Measurements from ENCODE around the gene NUP133.

Gene NUP133

DNA sequence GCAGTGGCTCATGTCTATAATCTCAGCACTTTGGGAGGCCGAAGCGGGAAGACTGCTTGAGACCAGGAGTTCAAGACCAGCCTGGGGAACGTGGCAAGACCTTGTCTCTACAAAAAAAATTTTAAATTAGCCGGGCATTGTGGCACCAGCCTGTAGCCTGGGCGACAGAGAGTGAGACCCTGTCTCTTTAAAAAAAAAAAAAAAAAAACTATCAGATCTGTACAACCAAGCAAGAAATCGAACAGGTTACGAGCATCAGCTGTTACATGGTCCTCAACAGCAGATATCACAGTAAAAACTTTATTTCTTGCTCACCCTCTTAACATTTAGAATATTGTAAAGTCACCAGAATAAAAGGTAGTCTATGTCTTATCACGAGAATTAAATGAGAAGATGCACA is 1.5 kb downstream of the NUP133 start:
- H3K27ac ChIP-seq, result no peak overlapping the region
- TF ChIP-seq, protein P1, sequence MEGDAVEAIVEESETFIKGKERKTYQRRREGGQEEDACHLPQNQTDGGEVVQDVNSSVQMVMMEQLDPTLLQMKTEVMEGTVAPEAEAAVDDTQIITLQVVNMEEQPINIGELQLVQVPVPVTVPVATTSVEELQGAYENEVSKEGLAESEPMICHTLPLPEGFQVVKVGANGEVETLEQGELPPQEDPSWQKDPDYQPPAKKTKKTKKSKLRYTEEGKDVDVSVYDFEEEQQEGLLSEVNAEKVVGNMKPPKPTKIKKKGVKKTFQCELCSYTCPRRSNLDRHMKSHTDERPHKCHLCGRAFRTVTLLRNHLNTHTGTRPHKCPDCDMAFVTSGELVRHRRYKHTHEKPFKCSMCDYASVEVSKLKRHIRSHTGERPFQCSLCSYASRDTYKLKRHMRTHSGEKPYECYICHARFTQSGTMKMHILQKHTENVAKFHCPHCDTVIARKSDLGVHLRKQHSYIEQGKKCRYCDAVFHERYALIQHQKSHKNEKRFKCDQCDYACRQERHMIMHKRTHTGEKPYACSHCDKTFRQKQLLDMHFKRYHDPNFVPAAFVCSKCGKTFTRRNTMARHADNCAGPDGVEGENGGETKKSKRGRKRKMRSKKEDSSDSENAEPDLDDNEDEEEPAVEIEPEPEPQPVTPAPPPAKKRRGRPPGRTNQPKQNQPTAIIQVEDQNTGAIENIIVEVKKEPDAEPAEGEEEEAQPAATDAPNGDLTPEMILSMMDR (conservative IDR thresholded peaks at IDR 0.05), result no peak
- TF ChIP-seq ZFX (IDR thresholded peaks at IDR 0.05), result no peak

GRCh38 chr1:229495782-229496181 is 12.4 kb downstream of the NUP133 start:
- TF ChIP-seq ZFX (IDR thresholded peaks at IDR 0.05), result no peak
- TF ChIP-seq, protein P1 (conservative IDR thresholded peaks at IDR 0.05), result no peak
- no peak overlapping the region for H3K27ac ChIP-seq

DNA sequence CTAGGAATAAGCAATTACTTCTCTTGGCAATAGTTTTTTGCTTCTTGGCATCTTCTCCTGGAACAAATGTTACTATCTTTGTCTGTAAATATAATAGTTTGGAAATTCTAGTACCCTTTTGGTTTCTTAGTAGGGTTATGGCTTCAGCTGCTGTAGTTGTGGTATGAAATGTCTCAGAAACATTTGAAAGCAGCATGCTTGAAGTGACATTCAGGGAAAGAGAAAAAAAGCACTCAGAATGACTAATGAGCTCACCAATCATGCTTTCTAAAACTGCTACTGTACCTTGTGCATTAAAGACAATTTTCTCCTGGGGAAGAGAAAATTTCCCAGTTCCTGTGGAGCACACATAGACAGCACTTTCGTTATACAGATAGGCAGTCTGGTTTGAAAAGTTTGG is 21.0 kb downstream of the NUP133 start:
- TF ChIP-seq, protein P1 (conservative IDR thresholded peaks at IDR 0.05), result no peak
- TF ChIP-seq ZFX (IDR thresholded peaks at IDR 0.05), result no peak
- H3K27ac ChIP-seq, result no peak overlapping the region

DNA sequence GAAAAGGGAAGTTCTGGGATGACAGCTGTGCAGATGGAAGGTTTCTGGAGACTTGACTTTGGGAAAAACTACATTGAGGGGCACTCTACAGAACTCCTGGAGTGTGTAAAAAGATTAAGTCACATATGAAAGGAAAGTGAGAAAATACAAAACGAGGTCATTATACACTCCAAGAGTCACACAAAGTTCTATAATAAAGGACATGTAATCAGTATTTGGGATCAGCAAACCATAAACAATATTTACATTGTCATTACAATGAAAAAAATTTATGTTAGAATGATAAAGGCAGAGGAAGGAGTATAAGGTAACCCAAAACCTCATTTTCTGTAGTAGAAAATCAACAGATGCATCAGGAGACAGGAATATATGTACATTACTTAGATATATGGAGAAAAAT is 22.8 kb downstream of the NUP133 start:
- TF ChIP-seq, protein P1 (conservative IDR thresholded peaks at IDR 0.05), result no peak
- no peak for TF ChIP-seq ZFX (IDR thresholded peaks at IDR 0.05)
- H3K27ac ChIP-seq, result no peak overlapping the region; the same call in 1 of the 2 replicates

- no peak for TF ChIP-seq ZFX (IDR thresholded peaks at IDR 0.05)
- TF ChIP-seq, protein P1 (conservative IDR thresholded peaks at IDR 0.05), result no peak
- H3K27ac ChIP-seq, result no peak overlapping the region
Measured at GRCh38 chr1:229482511-229482910, 25.6 kb downstream of the NUP133 start.

- H3K27ac ChIP-seq, result no peak overlapping the region
- TF ChIP-seq ZFX (IDR thresholded peaks at IDR 0.05), result no peak
- TF ChIP-seq, protein P1 (conservative IDR thresholded peaks at IDR 0.05), result no peak
Measured at GRCh38 chr1:229480495-229480894, 27.6 kb downstream of the NUP133 start.

DNA sequence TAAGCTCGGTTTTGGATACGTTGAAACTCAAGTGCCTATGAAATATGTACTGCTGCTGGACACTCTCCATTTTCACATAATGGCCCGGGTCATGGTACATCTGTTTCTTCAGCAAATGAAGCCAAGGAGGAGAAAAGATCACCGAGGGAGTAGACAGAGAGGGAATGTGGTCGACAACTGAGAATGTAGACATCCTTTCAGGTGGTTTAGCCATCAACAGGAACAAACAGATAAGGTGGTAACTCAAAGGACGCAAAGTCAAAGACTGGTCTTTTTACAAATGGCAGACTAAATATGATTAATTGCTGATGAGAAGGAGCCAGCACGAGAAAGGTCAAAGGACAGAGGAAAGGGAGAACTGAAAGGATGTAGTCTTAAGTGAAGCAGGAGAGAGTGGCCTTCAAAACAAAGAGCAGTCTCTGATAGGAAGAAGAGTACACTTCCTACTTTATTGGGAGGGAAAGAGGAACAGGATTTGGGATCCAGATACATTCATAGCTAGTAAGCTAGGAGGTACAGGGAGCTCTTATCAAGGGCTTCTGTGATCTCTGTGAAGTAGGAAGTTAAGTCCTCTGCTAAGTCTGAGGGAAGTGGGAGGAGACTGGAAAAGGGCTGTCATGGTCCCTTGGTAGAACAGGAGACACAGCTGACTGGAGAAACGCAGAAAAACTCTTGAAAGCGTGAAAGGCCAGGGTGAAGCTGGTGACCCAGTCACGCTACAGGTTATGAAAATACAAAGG is 28.3 kb downstream of the NUP133 start:
- H3K27ac ChIP-seq, result no peak overlapping the region
- no peak for TF ChIP-seq ZFX (IDR thresholded peaks at IDR 0.05)
- TF ChIP-seq, protein P1 (conservative IDR thresholded peaks at IDR 0.05), result no peak
